ENCODE data around the gene DDX10.
"Not testable (repeated sequence)": the region's sequence is repeated elsewhere in the genome, so short reads cannot be mapped to it uniquely, and the experiment has no call there.

DDX10 gene

GRCh38 chr11:108664730-108665525, at the start of gene DDX10:
Gene DDX10 (plus strand): TSS chr11:108665069. CDS start chr11:108665154, 85 bp downstream.
- peak; percentile 97 for DNase-seq (ENCODE audit: low read depth)

- no peak for DNase-seq (ENCODE audit: low read depth)
These were observed 48.3 kb upstream of the DDX10 start for GRCh38 chr11:108616549-108616948.

- DNase-seq (ENCODE audit: low read depth), result no peak
These were observed 47.8 kb upstream of the DDX10 start for GRCh38 chr11:108617055-108617454.

- no peak for DNase-seq (ENCODE audit: low read depth)
These were observed 46.3 kb upstream of the DDX10 start for GRCh38 chr11:108618529-108618928.

GRCh38 chr11:108620958-108621772, 43.7 kb upstream of the DDX10 start:
- DNase-seq (ENCODE audit: low read depth), result no peak

GRCh38 chr11:108622341-108622740, 42.5 kb upstream of the DDX10 start:
- no peak for DNase-seq (ENCODE audit: low read depth)

- no peak for DNase-seq (ENCODE audit: low read depth)
These were observed 40.5 kb upstream of the DDX10 start for GRCh38 chr11:108624196-108624925.

GRCh38 chr11:108628326-108628725, 36.5 kb upstream of the DDX10 start:
- DNase-seq (ENCODE audit: low read depth), result no peak

GRCh38 chr11:108628812-108629211, 36.1 kb upstream of the DDX10 start:
- no peak for DNase-seq (ENCODE audit: low read depth)

GRCh38 chr11:108629274-108629673, 35.6 kb upstream of the DDX10 start:
- no peak for DNase-seq (ENCODE audit: low read depth)

- DNase-seq (ENCODE audit: low read depth), result no peak
These were observed 32.7 kb upstream of the DDX10 start for GRCh38 chr11:108632041-108632704.

- DNase-seq (ENCODE audit: low read depth), result no peak
These were observed 29.8 kb upstream of the DDX10 start for GRCh38 chr11:108635106-108635505.

- no peak for DNase-seq (ENCODE audit: low read depth)
These were observed 28.6 kb upstream of the DDX10 start for GRCh38 chr11:108636222-108636621.

- no peak for DNase-seq (ENCODE audit: low read depth)
These were observed 25.7 kb upstream of the DDX10 start for GRCh38 chr11:108639146-108639545.

- DNase-seq (ENCODE audit: low read depth), result not testable (repeated sequence)
These were observed 23.1 kb upstream of the DDX10 start for GRCh38 chr11:108641752-108642151.

GRCh38 chr11:108643974-108644373, 20.9 kb upstream of the DDX10 start:
- DNase-seq (ENCODE audit: low read depth), result no peak

GRCh38 chr11:108645970-108646369, 18.9 kb upstream of the DDX10 start:
- no peak for DNase-seq (ENCODE audit: low read depth)

GRCh38 chr11:108647387-108647700, 17.5 kb upstream of the DDX10 start:
- DNase-seq (ENCODE audit: low read depth), result no peak

- DNase-seq (ENCODE audit: low read depth), result peak; percentile 27
These were observed 17.0 kb upstream of the DDX10 start for GRCh38 chr11:108647701-108648527.

- no peak for DNase-seq (ENCODE audit: low read depth)
These were observed 16.4 kb upstream of the DDX10 start for GRCh38 chr11:108648528-108648885.

- DNase-seq (ENCODE audit: low read depth), result not testable (repeated sequence)
These were observed 10.8 kb upstream of the DDX10 start for GRCh38 chr11:108654100-108654499.

All from stimulated activated CD8-positive, alpha-beta memory T cell treated with anti-CD3 and anti-CD28 coated beads, Interleukin-12 subunit alpha, Interleukin-12 subunit beta, amount 100 ng/mL, for 4 hours (primary cell).